C4-2B (cell line): ENCODE results near the gene NUDCD3.

Source experiments
- H3K27ac ChIP-seq: fragments of 450-650 bp; 2 replicates; pipeline ENCODE4 v1.5.1; 2017
- ZFX ChIP-seq: fragments of 450-650 bp; IDR thresholded peaks from 2 replicates; pipeline ENCODE4 v1.6.1; 2017
- TF ChIP-seq, protein P1 (sequence below): fragments of 450-650 bp; conservative IDR thresholded peaks from 2 replicates; pipeline ENCODE4 v1.5.1; 2017; ENCODE audit warnings: mild to moderate bottlenecking

Gene NUDCD3

GRCh38 chr7:44455155-44455554, 35.3 kb downstream of the NUDCD3 start:
- no peak overlapping the region for H3K27ac ChIP-seq
- TF ChIP-seq, protein P1, sequence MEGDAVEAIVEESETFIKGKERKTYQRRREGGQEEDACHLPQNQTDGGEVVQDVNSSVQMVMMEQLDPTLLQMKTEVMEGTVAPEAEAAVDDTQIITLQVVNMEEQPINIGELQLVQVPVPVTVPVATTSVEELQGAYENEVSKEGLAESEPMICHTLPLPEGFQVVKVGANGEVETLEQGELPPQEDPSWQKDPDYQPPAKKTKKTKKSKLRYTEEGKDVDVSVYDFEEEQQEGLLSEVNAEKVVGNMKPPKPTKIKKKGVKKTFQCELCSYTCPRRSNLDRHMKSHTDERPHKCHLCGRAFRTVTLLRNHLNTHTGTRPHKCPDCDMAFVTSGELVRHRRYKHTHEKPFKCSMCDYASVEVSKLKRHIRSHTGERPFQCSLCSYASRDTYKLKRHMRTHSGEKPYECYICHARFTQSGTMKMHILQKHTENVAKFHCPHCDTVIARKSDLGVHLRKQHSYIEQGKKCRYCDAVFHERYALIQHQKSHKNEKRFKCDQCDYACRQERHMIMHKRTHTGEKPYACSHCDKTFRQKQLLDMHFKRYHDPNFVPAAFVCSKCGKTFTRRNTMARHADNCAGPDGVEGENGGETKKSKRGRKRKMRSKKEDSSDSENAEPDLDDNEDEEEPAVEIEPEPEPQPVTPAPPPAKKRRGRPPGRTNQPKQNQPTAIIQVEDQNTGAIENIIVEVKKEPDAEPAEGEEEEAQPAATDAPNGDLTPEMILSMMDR, result no peak
- no peak for TF ChIP-seq ZFX

DNA sequence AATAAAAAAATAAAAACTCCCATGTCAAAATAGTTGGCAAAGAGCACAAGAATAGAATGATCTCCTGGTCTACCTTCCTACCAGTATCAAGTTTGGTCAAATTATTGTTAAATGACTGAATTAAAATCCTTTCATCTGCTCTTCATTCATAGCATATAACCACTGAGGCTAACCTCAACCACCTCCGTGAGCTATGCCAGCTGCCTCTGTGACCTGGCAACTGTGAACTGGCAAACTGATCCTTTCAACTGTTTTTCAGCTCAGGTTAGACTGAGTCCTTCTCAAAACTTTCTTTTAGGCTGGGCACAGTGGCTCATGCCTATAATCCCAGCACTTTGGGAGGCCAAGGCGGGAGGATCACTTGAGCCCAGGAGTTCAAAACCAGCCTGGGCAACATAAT, 36.1 kb downstream of the NUDCD3 start:
- TF ChIP-seq, protein P1, result no peak
- TF ChIP-seq ZFX, result no peak
- no peak overlapping the region for H3K27ac ChIP-seq

- no peak overlapping the region for H3K27ac ChIP-seq
- TF ChIP-seq ZFX, result no peak
These were observed 39.3 kb downstream of the NUDCD3 start for GRCh38 chr7:44451123-44451522.

- TF ChIP-seq, protein P1, result no peak
- TF ChIP-seq ZFX, result no peak
- no peak overlapping the region for H3K27ac ChIP-seq
These were observed 40.9 kb downstream of the NUDCD3 start for GRCh38 chr7:44449584-44449928.

DNA sequence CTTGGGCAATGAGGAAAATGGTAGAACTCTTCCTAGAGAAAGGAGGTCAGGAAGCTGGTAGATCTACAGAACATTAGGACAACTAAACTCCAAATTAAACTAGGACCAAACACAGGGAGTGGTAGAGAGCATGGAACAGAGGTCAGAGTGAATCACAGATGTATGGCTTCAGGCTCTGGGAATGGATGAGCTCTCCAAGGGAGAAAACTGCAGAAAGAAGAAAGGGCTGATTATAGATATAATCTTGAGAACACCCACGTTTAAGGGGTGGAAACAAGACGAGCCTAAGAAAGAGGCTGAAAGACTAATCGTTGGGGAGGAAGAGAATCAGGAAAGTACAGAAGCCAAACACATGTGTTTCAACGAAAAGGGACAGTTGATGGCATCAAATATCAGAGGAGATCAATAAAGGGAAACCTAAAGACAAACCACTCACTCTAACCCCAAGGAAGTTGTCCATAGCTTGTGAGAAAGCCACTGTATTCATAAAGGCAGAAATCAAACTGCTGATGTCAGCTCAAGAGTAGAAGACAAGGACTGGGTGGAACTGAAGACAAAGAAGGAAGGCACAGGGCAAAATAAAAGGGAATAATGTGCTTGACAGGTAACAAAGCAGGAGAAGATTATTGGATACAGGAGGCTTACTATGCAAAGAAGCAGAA, 41.4 kb downstream of the NUDCD3 start:
- H3K27ac ChIP-seq, result no peak overlapping the region
- TF ChIP-seq, protein P1, result no peak
- no peak for TF ChIP-seq ZFX

DNA sequence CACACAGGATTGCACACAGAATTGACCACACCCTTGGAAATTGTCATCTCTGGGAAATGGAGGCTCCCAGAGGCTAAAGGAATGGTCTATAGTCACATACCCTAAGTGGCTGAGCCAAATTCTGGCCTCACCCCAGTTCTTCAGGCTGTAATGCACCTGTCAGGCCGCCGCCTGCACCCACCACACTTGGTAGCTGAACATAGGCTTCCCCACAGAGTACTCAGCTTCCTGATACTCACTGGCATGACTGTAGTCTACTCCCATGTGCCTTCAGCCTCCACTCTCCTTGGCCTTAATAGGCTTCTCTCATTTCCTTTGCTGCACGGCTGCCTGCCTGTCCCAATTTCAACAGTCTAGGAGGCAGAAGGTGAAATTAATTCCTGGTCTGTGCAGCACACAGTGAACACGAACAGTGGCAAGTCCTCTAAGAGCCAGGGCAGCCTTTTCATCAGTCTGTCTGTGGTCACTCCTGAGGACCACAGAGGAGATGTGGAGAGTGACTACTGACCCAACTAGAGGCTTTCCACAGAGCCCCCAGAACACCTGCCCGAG, 42.5 kb downstream of the NUDCD3 start:
- TF ChIP-seq, protein P1, result no peak
- no peak for TF ChIP-seq ZFX
- no peak overlapping the region for H3K27ac ChIP-seq

DNA sequence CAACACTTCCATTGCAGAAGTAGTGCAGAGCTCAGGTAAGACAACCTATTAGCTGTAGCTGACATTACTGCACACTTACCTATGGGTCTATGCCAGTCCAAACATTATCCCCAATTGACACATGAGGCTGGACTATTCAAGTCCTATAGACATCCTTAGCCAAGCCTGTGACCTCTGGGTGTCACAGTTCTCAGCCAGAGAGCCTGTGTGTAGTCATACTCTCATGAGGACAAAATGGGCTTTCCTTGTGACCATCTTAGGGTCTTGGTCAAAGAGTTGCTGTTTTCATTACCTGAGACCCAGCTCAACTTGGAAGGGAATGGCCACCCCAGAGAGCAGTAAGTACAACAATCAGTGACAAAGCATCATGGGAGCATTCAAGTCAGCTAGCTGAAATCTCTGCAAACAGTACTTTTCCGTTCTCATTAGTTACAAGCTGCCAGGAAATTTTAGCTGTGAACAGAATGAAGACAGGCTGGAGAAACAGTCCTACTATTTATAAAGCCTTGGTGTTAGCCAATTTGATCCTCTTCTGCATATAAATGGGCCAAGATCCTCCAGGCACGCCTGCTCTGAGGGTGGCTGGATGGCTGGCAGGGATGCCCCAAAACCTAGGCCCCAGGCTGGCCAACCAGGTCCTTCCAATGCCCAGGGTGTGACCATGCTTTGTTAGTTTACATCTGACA, 44.3 kb downstream of the NUDCD3 start:
- H3K27ac ChIP-seq, result no peak overlapping the region
- TF ChIP-seq, protein P1, result no peak
- no peak for TF ChIP-seq ZFX
